WTC11 (cell line): ENCODE measurements around the gene LAMA4. TPM values are rescaled to one million over a fixed set of nuclear protein-coding genes. Genes with fewer than 3 reads are reported as not detected.

Source experiments
- ATAC-seq: fragments of 200-7000 bp; cut with Tn5 transposase; 2 replicates; pipeline ENCODE4 v1.10.0; 2021; ENCODE audit warnings: mild to moderate bottlenecking, moderate library complexity
- CTCF ChIA-PET: fragments of 300-600 bp; sonication (Branson Sonifier 250); formaldehyde crosslinking; loops from one replicate; lab custom pipeline; 2021; ENCODE audit warnings: antibody characterized with exemption; lab: Charles Lee
- POLR2A ChIA-PET: fragments of 350-600 bp; sonication (Branson Sonifier 250); formaldehyde crosslinking; loops from one replicate; lab custom pipeline; 2021; ENCODE audit warnings: antibody characterized with exemption; lab: Charles Lee
- DNase-seq: peaks from one replicate; pipeline ENCODE4 v3.0.0; 2021; ENCODE audit warnings: low spot score
- H3K27ac Mint-ChIP-seq: 2 replicates; pipeline ENCODE4 v1.8.0; 2021; ENCODE audit warnings: mixed read lengths
- H3K27me3 Mint-ChIP-seq: 2 replicates; pipeline ENCODE4 v1.8.0; 2021; ENCODE audit warnings: low read depth, mild to moderate bottlenecking, moderate library complexity, mixed read lengths
- H3K36me3 Mint-ChIP-seq: 2 replicates; pipeline ENCODE4 v1.8.0; 2021; ENCODE audit warnings: mixed read lengths
- H3K4me1 Mint-ChIP-seq: 2 replicates; pipeline ENCODE4 v1.8.0; 2022; ENCODE audit warnings: mixed read lengths
- H3K4me3 Mint-ChIP-seq: 2 replicates; pipeline ENCODE4 v1.8.0; 2021; ENCODE audit warnings: mild to moderate bottlenecking, moderate library complexity, mixed read lengths
- H3K9me3 Mint-ChIP-seq: 2 replicates; pipeline ENCODE4 v1.8.0; 2021; ENCODE audit warnings: mixed read lengths
- FOXP1 ChIP-seq: sonication (generic); formaldehyde crosslinking; IDR thresholded peaks from 2 replicates; pipeline ENCODE4 v1.8.0; 2022; ENCODE audit warnings: missing genetic modification reagents, mild to moderate bottlenecking, moderate library complexity, borderline replicate concordance
- GABPB1 ChIP-seq: sonication (generic); formaldehyde crosslinking; IDR thresholded peaks from 2 replicates; pipeline ENCODE4 v1.8.1; 2023; ENCODE audit warnings: mild to moderate bottlenecking, missing genetic modification reagents
- GRHL2 ChIP-seq: fragments of 250-450 bp; sonication (Bioruptor Pico); IDR thresholded peaks from 2 replicates; pipeline ENCODE4 v1.8.0; 2022; ENCODE audit warnings: mild to moderate bottlenecking, moderate library complexity; ENCODE audit not compliant: insufficient replicate concordance, severe bottlenecking
- GTF2I ChIP-seq: fragments of 250-450 bp; sonication (Bioruptor Pico); conservative IDR thresholded peaks from 2 replicates; pipeline ENCODE4 v1.4.0; 2021; ENCODE audit warnings: mild to moderate bottlenecking
- JAZF1 ChIP-seq: fragments of 250-450 bp; sonication (Bioruptor Pico); IDR thresholded peaks from 2 replicates; pipeline ENCODE4 v1.9.0; 2021; ENCODE audit warnings: moderate library complexity, mild to moderate bottlenecking, inconsistent platforms
- JUN ChIP-seq: sonication (generic); formaldehyde crosslinking; IDR thresholded peaks from 2 replicates; pipeline ENCODE4 v1.8.0; 2023; ENCODE audit warnings: mild to moderate bottlenecking, missing genetic modification reagents
- NR2C2 ChIP-seq: sonication (generic); formaldehyde crosslinking; IDR thresholded peaks from 2 replicates; pipeline ENCODE4 v1.8.0; 2022; ENCODE audit warnings: mild to moderate bottlenecking, missing genetic modification reagents
- OVOL2 ChIP-seq: fragments of 250-450 bp; sonication (Bioruptor Pico); IDR thresholded peaks from 2 replicates; pipeline ENCODE4 v1.9.0; 2021; ENCODE audit warnings: mild to moderate bottlenecking, borderline replicate concordance
- PRRX2 ChIP-seq: fragments of 250-450 bp; sonication (Bioruptor Pico); IDR thresholded peaks from 2 replicates; pipeline ENCODE4 v1.8.0; 2021; ENCODE audit warnings: mild to moderate bottlenecking
- TEAD4 ChIP-seq: sonication (generic); formaldehyde crosslinking; IDR thresholded peaks from 2 replicates; pipeline ENCODE4 v1.8.0; 2022; ENCODE audit warnings: mild to moderate bottlenecking, missing genetic modification reagents
- ZNF138 ChIP-seq: sonication (generic); formaldehyde crosslinking; conservative IDR thresholded peaks from 2 replicates; pipeline ENCODE4 v1.8.1; 2022; ENCODE audit warnings: mild to moderate bottlenecking, moderate library complexity, missing genetic modification reagents
- ZNF423 ChIP-seq: fragments of 250-450 bp; sonication (Bioruptor Pico); IDR thresholded peaks from 2 replicates; pipeline ENCODE4 v2.1.2; 2022; ENCODE audit warnings: mild to moderate bottlenecking, moderate library complexity
- ZNF671 ChIP-seq: fragments of 250-450 bp; sonication (Bioruptor Pico); IDR thresholded peaks from 2 replicates; pipeline ENCODE4 v1.8.0; 2021; ENCODE audit warnings: mild to moderate bottlenecking
- total RNA-seq: library from RNA; stranded (reverse); gene quantifications from 3 replicates; pipeline ENCODE4 v1.2.3, GENCODE V29; 2021
- TF ChIP-seq, protein P1 (sequence below): sonication (generic); formaldehyde crosslinking; conservative IDR thresholded peaks from 2 replicates; pipeline ENCODE4 v1.8.1; 2022; ENCODE audit warnings: mild to moderate bottlenecking, missing genetic modification reagents
- TF ChIP-seq, protein P2 (sequence below): fragments of 250-450 bp; sonication (Bioruptor Pico); IDR thresholded peaks from 2 replicates; pipeline ENCODE4 v1.9.0; 2021; ENCODE audit warnings: moderate library complexity, mild to moderate bottlenecking, inconsistent platforms, borderline replicate concordance
- TF ChIP-seq, protein P3 (sequence below): sonication (generic); formaldehyde crosslinking; IDR thresholded peaks from 2 replicates; pipeline ENCODE4 v1.8.0; 2022; ENCODE audit warnings: mild to moderate bottlenecking, missing genetic modification reagents
- TF ChIP-seq, protein P4 (sequence below): sonication (generic); formaldehyde crosslinking; conservative IDR thresholded peaks from 2 replicates; pipeline ENCODE4 v1.8.1; 2023; ENCODE audit warnings: mild to moderate bottlenecking, low read depth, missing genetic modification reagents, moderate library complexity
- TF ChIP-seq, protein P5 (sequence below): sonication (generic); formaldehyde crosslinking; IDR thresholded peaks from 2 replicates; pipeline ENCODE4 v1.8.1; 2022; ENCODE audit warnings: mild to moderate bottlenecking, moderate library complexity, missing genetic modification reagents

The LAMA4 gene
- total RNA-seq, 1 experiment from 2014 or later, result 1.6 TPM

DNA sequence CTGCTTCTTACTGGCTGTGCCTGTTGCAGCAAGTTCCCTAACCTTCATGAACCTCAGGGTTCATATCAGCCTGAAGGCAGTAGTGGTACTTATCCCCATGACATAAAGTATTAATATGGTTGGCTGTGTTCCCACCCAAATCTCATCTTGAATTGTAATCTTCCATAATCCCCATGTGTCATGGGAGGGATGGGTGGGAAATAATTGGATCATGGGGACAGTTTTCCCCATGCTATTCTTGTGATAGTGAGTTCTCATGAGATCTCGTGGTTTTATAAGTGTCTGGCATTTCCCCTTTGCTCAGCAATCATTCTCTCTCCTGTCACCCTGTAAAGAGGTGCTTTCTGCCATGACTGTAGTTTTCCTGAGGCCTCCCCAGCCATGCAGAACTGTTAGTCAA lies 105.1 kb downstream of the LAMA4 start (continued):
- TF ChIP-seq, protein P1, sequence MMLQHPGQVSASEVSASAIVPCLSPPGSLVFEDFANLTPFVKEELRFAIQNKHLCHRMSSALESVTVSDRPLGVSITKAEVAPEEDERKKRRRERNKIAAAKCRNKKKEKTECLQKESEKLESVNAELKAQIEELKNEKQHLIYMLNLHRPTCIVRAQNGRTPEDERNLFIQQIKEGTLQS (CRISPR knock-in tag), result no peak
- TF ChIP-seq ZNF138 (CRISPR knock-in tag), result no peak
- TF ChIP-seq, protein P2, sequence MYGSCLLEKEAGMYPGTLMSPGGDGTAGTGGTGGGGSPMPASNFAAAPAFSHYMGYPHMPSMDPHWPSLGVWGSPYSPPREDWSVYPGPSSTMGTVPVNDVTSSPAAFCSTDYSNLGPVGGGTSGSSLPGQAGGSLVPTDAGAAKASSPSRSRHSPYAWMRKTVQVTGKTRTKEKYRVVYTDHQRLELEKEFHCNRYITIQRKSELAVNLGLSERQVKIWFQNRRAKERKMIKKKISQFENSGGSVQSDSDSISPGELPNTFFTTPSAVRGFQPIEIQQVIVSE (CRISPR knock-in tag), result no peak
- no peak for TF ChIP-seq ZNF671 (CRISPR knock-in tag)

DNA sequence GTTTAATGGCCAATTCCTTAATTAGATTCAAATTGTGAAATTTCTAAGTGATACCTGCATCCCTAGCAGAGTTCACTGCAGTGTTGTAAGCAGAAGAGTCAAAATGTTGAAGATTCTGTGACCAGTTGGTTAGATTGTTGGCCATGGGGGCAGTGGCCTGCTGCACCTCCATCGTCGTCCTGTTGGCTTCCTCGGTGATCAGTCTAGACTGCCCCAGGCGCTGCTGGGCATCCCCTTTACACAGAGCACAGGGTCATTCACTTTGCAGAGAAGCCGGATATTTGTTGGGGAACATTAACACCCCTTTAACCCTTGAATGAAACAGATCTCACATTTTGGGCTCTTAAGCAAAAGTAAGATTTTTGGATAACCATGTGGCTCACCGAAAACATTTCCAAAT lies 106.3 kb downstream of the LAMA4 start:
- no peaks in the 10 kb centered on the region for H3K36me3 Mint-ChIP-seq
- peak; percentile 69 for ATAC-seq

DNA sequence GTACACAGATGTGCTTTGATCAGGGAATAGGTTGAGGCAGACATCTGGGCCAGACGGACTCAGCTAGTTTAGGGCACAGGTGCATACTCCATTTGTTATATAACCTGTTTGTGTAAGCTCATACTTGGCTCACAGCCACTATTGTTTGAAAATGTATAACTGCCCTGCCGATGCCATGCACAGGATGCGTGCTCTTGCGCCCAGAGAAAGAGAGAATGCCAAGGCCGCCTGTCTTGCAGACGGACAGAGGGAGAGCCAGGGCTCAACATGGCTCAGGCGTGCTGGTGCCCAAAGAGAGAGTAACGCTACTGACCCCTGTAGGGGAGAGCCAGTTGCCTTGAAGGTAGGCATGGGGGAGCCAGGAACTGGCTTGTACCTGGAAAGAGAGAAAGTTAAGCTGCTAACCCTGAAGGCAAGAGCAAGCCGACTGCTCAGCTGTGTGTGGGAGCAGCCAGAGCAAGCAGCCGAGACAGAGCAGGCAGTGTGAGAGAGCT lies 109.2 kb downstream of the LAMA4 start:
- Mint-ChIP-seq H3K9me3 (no peaks in the 10 kb centered on the region), H3K4me3 (no peak overlapping the region), H3K27ac (no peak overlapping the region), H3K27me3 (no peaks in the 10 kb centered on the region), H3K36me3 (no peaks in the 10 kb centered on the region), H3K4me1 (no peaks in the 10 kb centered on the region)
- CTCF ChIA-PET, result interaction anchor here (0.6 to 1.6 kb wide), 15 partner anchors 11 to 102 kb away, joined by 3 to 9 read pairs (median 3); partner anchors contain the start of genes FAM229B and TUBE1
- ATAC-seq, result peak; percentile 97
- TF ChIP-seq GABPB1 (CRISPR knock-in tag) (no peak), GTF2I (CRISPR knock-in tag) (no peak), TEAD4 (CRISPR knock-in tag) (no peak), JUN (CRISPR knock-in tag) (no peak), NR2C2 (CRISPR knock-in tag) (no peak), FOXP1 (CRISPR knock-in tag) (no peak), GRHL2 (CRISPR knock-in tag) (no peak), PRRX2 (CRISPR knock-in tag) (no peak), OVOL2 (CRISPR knock-in tag) (no peak)
- TF ChIP-seq, protein P3, sequence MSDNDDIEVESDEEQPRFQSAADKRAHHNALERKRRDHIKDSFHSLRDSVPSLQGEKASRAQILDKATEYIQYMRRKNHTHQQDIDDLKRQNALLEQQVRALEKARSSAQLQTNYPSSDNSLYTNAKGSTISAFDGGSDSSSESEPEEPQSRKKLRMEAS (CRISPR knock-in tag), result no peak
- TF ChIP-seq, protein P4, sequence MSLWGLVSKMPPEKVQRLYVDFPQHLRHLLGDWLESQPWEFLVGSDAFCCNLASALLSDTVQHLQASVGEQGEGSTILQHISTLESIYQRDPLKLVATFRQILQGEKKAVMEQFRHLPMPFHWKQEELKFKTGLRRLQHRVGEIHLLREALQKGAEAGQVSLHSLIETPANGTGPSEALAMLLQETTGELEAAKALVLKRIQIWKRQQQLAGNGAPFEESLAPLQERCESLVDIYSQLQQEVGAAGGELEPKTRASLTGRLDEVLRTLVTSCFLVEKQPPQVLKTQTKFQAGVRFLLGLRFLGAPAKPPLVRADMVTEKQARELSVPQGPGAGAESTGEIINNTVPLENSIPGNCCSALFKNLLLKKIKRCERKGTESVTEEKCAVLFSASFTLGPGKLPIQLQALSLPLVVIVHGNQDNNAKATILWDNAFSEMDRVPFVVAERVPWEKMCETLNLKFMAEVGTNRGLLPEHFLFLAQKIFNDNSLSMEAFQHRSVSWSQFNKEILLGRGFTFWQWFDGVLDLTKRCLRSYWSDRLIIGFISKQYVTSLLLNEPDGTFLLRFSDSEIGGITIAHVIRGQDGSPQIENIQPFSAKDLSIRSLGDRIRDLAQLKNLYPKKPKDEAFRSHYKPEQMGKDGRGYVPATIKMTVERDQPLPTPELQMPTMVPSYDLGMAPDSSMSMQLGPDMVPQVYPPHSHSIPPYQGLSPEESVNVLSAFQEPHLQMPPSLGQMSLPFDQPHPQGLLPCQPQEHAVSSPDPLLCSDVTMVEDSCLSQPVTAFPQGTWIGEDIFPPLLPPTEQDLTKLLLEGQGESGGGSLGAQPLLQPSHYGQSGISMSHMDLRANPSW, result no peak
- DNase-seq, result peak; percentile 36
- POLR2A ChIA-PET, result no interaction called here

More for the DNA sequence above, 106.3 kb downstream of the LAMA4 start:
- Mint-ChIP-seq H3K9me3 (no peaks in the 10 kb centered on the region), H3K27ac (no peak overlapping the region), H3K4me3 (no peak overlapping the region), H3K27me3 (no peaks in the 10 kb centered on the region), H3K4me1 (no peaks in the 10 kb centered on the region; the same call in 1 of the 2 replicates)
- POLR2A ChIA-PET, result no interaction called here
- TF ChIP-seq ZNF423 (CRISPR knock-in tag) (no peak), JAZF1 (CRISPR knock-in tag) (no peak), FOXP1 (CRISPR knock-in tag) (no peak), GABPB1 (CRISPR knock-in tag) (no peak), ZNF138 (CRISPR knock-in tag) (no peak)
- TF ChIP-seq, protein P5, sequence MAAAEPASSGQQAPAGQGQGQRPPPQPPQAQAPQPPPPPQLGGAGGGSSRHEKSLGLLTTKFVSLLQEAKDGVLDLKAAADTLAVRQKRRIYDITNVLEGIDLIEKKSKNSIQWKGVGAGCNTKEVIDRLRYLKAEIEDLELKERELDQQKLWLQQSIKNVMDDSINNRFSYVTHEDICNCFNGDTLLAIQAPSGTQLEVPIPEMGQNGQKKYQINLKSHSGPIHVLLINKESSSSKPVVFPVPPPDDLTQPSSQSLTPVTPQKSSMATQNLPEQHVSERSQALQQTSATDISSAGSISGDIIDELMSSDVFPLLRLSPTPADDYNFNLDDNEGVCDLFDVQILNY, result no peak
- no peak for DNase-seq
- CTCF ChIA-PET, result no interaction called here
